ENCODE results near the gene TGFBR3.

Gene TGFBR3

DNA sequence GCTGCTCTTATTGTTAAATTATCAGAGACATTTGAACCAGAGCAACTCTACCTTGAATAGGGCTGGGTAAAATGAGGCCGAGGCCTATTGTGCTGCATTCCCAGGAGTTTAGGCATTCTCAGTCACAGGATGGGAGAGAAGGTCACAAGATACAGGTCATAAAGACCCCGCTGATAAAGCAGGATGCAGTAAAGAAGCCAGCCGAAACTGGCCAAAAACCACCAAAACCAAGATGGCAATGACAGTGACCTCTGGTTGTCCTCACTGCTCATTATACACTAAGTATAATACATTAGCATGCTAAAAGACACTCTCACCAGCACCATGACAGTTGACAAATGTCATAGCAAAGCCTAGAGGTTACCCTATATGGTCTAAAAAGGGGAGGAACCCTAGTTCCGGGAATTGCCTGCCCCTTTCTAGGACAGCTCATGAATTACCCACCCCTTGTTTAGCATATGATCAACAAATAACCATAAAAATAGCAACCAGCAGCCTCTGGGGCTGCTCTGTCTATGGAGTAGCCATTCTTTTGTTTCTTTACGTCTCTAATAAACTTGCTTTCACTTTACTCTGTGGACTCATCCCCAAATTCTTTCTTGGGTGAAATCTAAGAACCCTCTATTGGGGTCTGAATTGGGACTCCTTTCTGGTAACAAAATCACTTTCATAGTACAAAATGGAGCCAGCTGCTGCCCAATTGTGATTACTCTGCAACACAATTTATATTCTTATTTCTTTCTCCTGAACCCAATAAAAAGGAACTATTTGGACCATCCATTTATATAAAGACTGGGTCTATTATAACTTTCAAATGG is 179.6 kb downstream of the TGFBR3 start:
- DNase-seq = no peak

DNA sequence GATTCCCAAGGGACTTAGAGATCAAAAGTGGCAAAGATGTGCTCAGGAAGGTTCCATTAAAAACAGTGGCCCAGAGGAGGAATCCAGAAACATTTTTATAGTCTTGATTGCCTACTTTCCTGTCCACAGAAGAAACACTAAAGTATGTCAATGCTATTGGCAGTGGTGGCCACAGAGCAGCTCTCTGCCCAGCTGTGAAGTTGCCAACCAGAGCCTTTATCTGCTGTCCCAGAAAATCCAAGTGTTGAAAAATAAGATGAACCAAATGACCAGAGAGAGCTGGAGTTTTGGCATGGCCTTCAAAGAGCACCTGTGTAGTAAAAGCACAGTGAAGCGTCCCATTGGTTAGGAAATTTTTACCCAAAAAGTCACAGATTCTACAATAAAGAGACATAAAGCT is 181.2 kb downstream of the TGFBR3 start:
- DNase-seq = no peak

- no peak for DNase-seq
Measured at GRCh38 chr1:91703095-91703494, 182.9 kb downstream of the TGFBR3 start.

- DNase-seq = no peak
Measured at GRCh38 chr1:91701472-91701869, 184.5 kb downstream of the TGFBR3 start.

- DNase-seq = no peak
Measured at GRCh38 chr1:91700771-91701471, 185.0 kb downstream of the TGFBR3 start.

DNA sequence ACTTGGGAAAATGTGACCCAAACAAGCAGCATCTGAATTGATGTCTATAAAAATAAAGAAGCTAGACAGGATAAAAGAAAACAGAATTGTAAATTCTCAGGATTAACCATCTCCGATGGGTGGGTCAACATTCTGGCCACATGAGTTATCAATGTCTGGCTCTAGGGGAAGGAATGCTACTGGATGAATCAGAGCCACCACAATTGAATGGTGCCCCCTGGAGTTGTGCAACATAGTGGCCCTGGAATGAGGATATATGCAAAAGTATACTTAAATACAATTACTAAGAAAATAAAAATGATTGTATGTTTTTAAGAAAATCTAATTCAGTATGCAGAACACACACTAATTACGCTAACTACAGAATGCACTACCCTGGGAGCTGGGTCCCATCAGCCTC is 185.6 kb downstream of the TGFBR3 start:
- DNase-seq = no peak

DNA sequence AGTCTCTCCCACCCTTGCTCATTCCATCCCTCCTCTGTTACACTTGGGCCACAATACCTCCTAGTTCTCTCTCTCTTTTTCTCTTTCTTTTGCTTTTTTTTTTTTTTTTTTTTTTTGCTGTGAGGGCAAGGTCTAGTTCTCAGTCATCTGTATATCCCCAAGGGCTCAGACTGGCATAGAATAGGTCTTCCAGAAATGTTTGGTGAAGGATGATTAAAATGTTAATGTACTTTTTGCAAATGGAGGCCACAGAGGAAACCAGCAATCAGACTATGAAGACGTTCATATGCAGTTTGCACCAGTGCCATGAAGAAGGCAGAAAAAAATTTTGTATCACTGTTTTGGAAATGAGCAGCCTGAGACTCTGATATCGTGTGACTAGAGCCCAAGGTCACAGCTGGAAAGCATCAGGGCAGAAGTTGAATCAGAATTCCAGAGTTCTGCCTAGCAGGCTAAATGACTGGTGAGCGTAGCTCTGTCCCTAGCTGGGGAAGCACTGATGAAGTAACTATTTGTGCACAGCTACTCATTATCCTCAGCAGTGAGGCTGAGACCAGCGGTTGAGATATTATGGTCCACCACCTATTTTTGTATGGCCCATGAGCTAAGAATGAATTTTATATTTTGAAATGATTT is 186.5 kb downstream of the TGFBR3 start:
- peak; percentile 49 for DNase-seq

DNA sequence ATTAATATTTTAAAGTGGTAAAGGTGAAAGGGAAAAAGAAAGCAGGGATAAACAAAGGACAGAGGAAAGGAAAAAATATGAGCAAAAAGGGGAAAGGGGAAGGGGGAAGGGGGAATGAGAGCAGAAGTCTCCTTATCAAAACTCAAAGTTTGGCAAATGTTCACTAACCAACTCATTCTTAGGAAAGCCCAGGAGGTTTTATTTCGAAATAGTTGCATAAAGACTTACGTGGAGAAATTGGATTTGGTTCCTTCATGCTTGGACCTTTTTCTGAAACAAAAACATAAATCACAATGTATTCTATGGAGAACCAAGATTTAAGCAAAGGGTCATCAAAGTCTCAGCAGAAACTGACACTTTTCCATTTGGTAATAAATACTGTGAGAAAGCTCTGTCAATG is 188.1 kb downstream of the TGFBR3 start:
- no peak for DNase-seq

DNA sequence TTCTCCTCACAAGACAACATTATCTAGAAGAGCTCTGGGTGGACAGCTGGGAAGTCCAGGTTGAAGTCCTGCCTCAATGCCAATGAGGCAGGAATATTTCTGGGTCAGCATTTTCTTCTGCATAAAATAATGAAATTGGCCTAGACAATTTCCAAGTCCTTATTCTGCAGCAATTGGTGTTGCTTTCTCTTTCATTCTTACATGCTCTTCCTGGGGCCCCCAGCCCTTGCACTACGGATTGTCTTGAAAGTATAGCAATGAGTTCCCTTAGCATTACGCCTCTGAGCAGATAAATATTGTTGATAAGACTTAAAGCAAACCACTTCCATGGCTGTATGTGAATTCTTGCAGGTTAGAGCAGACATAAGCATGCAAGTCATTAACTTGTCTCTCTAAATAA is 188.5 kb downstream of the TGFBR3 start:
- DNase-seq = no peak

GRCh38 chr1:91696321-91696720 is 189.6 kb downstream of the TGFBR3 start:
- DNase-seq = no peak

DNA sequence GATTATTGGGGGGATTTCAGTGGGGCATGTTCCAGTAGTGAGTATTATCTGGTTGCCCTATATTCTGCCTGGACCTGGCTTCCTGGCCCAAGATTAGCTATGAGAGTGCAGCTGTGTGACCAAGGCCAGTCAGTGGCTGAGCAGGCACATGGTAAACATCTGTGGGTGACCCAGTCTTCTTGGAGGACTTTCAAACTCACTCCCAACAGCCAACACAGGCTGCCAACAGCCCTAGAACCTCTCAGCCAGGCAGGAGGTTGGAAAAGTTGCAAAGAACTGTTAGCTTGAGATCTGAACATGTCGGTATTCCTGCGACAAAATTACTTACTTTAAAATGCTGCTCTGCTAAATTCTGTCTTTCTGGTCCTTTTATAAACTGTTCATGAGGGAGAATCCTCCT is 192.4 kb downstream of the TGFBR3 start:
- peak; percentile 68 for DNase-seq

DNA sequence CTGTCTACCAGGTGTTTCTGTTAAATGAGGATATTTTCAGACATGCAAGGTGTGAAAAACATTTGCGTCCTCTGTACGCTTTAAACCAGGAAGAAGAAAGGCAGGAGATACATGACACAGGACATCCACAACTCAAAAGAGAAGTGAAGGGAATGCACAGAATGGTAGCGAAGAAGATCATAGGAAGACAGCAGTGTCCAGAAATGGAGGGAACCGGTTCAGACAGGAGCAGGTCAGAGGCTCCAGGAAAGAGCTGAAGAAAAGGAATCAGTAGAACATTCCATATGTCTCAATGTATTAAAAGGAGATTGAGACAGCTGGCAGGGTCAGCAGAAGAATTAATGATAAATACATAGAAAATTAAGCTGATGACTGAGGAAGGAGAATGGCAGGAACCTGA is 194.4 kb downstream of the TGFBR3 start:
- DNase-seq = no peak

DNA sequence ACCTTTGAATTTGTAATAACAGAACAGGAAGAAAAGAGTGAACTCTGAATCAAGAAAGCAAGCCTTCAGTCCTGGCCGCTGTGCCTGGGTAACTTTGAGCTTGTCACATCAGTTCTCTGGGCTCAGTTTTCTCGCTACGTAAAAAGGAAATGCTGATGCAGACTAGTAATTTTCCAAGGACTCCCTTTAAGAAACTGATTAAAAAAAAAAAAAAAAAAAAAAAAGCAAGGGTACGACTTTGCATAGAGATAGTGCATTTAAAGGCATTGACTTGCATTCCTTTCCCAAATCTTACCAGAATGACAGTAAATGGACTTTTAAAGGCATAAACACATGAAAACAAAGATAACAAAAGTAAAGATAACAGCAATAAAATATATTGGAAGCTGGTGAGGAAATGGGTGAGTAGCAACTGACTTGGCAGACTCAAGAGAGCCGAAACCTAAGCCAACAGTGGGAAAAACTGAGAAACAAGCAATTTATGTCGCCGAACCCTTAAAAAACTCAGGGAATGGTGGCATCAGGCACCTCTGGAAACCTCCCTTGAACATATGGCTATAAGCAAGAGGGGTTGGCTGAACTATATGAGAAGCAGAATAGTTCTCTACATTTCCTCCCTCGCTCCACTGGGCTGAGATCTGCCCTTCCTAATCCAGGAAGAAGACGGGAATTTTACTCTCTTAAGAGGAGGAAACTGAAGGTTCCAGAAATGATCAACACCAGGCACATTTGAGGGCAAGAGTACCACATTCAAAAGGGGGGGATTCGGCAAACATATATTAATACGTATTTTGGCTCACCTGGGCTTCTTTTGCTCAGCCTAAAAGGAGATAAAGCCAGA is 196.1 kb downstream of the TGFBR3 start:
- no peak for DNase-seq

DNA sequence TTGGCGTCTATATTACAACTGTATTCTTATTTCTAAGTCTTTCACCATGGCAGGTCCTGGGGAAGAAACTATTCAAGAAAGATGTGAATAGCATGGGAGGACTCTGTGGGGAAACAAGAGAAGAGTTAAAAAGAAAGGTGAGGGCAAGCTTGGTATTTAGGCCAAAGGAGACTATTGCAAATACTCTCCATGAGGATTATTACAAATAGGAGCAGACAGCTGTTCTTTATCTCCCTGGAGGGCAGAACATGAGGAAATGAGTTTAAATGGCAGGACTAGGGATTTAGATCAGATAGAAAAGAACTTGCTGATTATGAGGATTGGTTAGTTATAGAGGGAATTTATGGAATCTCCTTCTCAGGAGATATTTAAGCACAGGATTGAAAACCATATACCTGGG is 198.5 kb downstream of the TGFBR3 start:
- DNase-seq = no peak

DNA sequence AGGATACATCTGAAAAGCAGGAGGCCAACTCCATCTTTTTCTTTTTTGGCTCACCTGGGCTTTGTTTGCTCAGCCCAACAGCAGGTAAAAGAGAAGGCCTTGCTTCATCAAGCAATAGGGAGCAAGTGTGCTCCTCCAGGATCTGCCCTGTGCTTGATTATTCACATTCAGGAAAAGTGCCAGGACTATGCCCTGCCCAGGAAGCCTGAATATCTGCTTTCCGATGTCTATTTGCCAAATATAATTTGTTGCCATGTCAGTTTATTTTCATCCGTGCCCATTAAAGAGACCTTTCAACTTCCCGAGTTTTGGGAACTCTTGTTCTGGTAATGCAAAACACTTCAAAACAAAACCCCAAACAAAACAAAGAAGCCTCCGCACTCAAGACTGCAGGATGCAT is 200.0 kb downstream of the TGFBR3 start:
- DNase-seq = no peak

DNA sequence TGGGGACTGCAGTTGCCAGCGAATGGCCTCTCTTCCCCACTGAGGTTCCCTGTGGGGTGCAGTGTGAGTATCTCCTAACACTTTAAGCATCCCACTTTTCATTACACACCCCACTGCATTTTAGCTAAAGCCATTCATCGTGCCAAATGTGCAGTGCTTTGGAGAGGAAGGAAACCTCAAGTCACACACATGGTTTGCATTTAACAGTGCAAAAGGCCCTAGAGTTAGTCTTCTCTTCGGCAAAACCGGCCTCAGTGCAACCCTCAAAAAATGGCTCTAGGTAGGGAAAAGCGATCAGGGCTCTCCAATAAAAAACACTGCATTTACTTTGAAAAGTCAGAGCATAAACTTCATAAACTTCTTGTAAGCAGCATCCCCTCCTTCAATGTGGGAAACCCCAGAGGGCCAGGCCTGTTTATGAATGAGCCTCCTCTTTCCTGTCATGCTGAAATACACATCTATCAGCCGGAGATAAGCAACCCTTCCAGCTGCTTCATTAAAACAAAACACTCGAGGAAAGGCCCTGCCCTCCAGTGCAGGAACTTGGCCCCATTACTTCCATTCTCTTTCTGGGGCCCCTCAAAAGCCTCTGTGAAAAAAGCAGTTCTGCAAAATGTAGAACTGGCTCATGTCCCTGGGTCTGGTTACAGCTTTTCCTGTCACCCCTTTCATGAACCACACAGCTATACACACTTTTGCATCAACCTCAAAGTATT is 201.3 kb downstream of the TGFBR3 start:
- peak; percentile 44 for DNase-seq

GRCh38 chr1:91683598-91683951 is 202.4 kb downstream of the TGFBR3 start:
- DNase-seq = peak; percentile 38

- no peak for DNase-seq
Measured at GRCh38 chr1:91682882-91683597, 202.9 kb downstream of the TGFBR3 start.

DNA sequence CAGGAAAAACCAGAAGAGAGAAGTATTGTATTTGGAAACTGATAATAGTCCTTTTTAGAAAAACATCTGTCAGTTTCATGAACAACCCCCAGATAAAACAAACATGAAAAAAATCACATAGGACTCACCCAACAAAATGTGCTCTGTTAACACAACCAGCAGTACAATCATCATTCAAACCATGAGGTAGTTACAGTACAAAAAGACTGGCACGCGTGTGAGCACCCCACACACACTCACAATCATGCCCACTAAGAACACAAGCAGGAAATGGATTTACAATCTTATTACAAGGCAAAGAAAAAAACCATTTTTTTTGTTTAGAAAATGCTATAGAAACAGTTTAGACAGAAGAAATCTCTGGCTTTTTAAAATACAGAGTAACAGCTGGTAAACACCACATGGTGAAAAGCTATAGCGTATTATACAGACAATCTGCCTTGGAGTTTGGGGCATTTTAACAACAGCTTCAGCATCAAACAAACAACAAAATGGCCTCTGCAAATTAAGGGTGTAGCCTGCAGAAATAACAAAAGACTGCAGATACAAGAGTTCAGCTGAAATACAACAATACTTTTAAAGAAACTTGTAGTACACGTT is 205.3 kb downstream of the TGFBR3 start:
- no peak for DNase-seq

GRCh38 chr1:91679446-91679845 is 206.5 kb downstream of the TGFBR3 start:
- no peak for DNase-seq

- DNase-seq = no peak
Measured at GRCh38 chr1:91676030-91676429, 209.9 kb downstream of the TGFBR3 start.

All from femur (tissue), 1 donor.